Adrenal gland (tissue), 12 donors: ENCODE data around the gene GLDC. TPM values are rescaled to one million over a fixed set of nuclear protein-coding genes. Genes with fewer than 3 reads are reported as not detected.

ENCODE experiments used
- DNase-seq, 7 donors: peaks; one replicate each; pipeline ENCODE4 v3.0.0-alpha.2; 2019 to 2020
- H3K27ac ChIP-seq, 5 donors: fragments of 200-600 bp; sonication (generic) in 4 of 5; 1 replicate in 3 of 5; 2 replicates in 2 of 5; pipeline versions ENCODE4 v1.5.1 to v1.8.0; 2016 to 2020; ENCODE audit warnings: mild to moderate bottlenecking in 1 of 5
- H3K27me3 ChIP-seq: fragments of 200-600 bp; 2 replicates; pipeline ENCODE4 v1.8.0; 2021
- H3K36me3 ChIP-seq, 2 donors: fragments of 200-600 bp; replicated peaks in 1 of 2; 1 replicate in 1 of 2; 2 replicates in 1 of 2; pipeline versions ENCODE4 v1.5.1 to v1.8.0; 2018 to 2022
- H3K4me1 ChIP-seq, 2 donors: fragments of 200-600 bp; replicated peaks in 1 of 2; 1 replicate in 1 of 2; 2 replicates in 1 of 2; pipeline versions ENCODE4 v1.5.1 to v1.8.0; 2018 to 2021
- H3K4me3 ChIP-seq, 4 donors: fragments of 200-600 bp; sonication (generic) in 3 of 4; one replicate each; pipeline ENCODE4 v1.5.1; 2016 to 2018
- H3K9me3 ChIP-seq, 3 donors: fragments of 200-600 bp; sonication (generic) in 1 of 3; replicated peaks in 1 of 3; 1 replicate in 2 of 3; 2 replicates in 1 of 3; pipeline versions ENCODE4 v1.5.1 to v1.8.0; 2016 to 2021
- CTCF ChIP-seq, 6 experiments: fragments of 450-650 bp in 4 of 6; fragments of 200-600 bp in 2 of 6; sonication (generic) in 1 of 6; IDR thresholded peaks; 1 replicate in 5 of 6; 2 replicates in 1 of 6; pipeline versions ENCODE4 v1.5.1 to v1.8.0; 2016 to 2021; ENCODE audit warnings: antibody characterized with exemption in 6 of 6, mild to moderate bottlenecking in 2 of 6, moderate library complexity in 1 of 6
- POLR2A ChIP-seq, 2 donors: fragments of 450-650 bp; IDR thresholded peaks; one replicate each; pipeline ENCODE4 v1.6.1; 2017; ENCODE audit warnings: antibody characterized with exemption in 2 of 2, mild to moderate bottlenecking in 2 of 2, moderate library complexity in 1 of 2
- WGBS, 4 donors: extraction: QIAGEN DNeasy Blood & Tissue Kit in 2 of 4; methylation state at CpG; one replicate each; pipeline versions ENCODE4 v1.1.5 to v1.1.7; 2013 to 2017; 5-methylcytosine and 5-hydroxymethylcytosine counted together
- intact Hi-C, 2 donors: fragments of 100-400 bp; cut with DNase I; formaldehyde crosslinking; loops; one replicate each; pipeline versions ENCODE4 v1.14.1 to v1.15.0; 2022 to 2023
- polyA plus RNA-seq, 3 donors: library from polyadenylated mRNA; stranded (reverse); fragments of 200-250 nt in 2 of 3; fragments of 350-450 nt in 1 of 3; fragmentation: Illumina TruSeq in 1 of 3; extraction: RNeasy Lipid Tissue Mini Kit (QIAGEN cat#74804) in 1 of 3; gene quantifications; one replicate each; pipeline ENCODE4 v1.2.3, GENCODE V29; 2013 to 2014
- total RNA-seq, 9 donors: library from RNA; depleted of rRNA in 4 of 9; stranded (reverse); fragments of >200 nt in 4 of 9; fragments of 120-200 nt in 1 of 9; fragmentation: NEBNext Ultra II Directional in 1 of 9; extraction: Animal tissue kit (Norgen Biotek cat#: 25700) in 1 of 9; gene quantifications; one replicate each; pipeline versions ENCODE4 v1.1.0 to v1.2.4, GENCODE V29; 2013 to 2023
- donor health status: healthy with polysubstance abuse.
- donor health status: Bipolar disorder and iron deficiency.
- donor health status: DM: yes; HTN: yes; CAD: no.
- donor health status: DM: no; HTN: no; CAD: no.
- donor health status: DM: no; HTN: no; CAD: no.
- donor health status: DM: yes; HTN: yes; CAD: no.

GLDC gene
- total and polyA plus RNA-seq, 12 donors = 0.14 to 1.3 (median 0.36) TPM; not detected in 2

- peaks cover 0 to 57% of the 10 kb centered on the region in 2 donors for H3K36me3 ChIP-seq
- H3K4me1 ChIP-seq = no peaks in the 10 kb centered on the region
- WGBS, 4 donors = 84 to 92% (median 86%) methylated on average over 3 of the region's 3 CpGs
- H3K27ac ChIP-seq = no peak overlapping the region
- H3K4me3 ChIP-seq = no peak overlapping the region
- no peaks in the 10 kb centered on the region for H3K9me3 ChIP-seq
- intact Hi-C loops = no loop called here
- TF ChIP-seq CTCF (IDR thresholded peaks at IDR 0.05) (no peak), POLR2A (IDR thresholded peaks at IDR 0.05) (no peak)
- DNase-seq = no peak
- H3K27me3 ChIP-seq = no peaks in the 10 kb centered on the region
These were observed 143.1 kb downstream of the GLDC start for GRCh38 chr9:6502399-6502798.

GRCh38 chr9:6501526-6502210 lies 143.9 kb downstream of the GLDC start:
- no peak for TF ChIP-seq CTCF (IDR thresholded peaks at IDR 0.05)
- TF ChIP-seq POLR2A (IDR thresholded peaks at IDR 0.05) = no peak
- H3K36me3 ChIP-seq = peaks cover 0 to 57% of the 10 kb centered on the region in 2 donors
- DNase-seq = no peak
- H3K27me3 ChIP-seq = no peaks in the 10 kb centered on the region
- intact Hi-C loops = no loop called here
- no peaks in the 10 kb centered on the region for H3K9me3 ChIP-seq
- no peaks in the 10 kb centered on the region for H3K4me1 ChIP-seq
- H3K27ac ChIP-seq = no peak overlapping the region
- whole genome bisulfite sequencing, 4 donors = 79 to 89% (median 84%) methylated on average over 2 of the region's 2 CpGs
- no peak overlapping the region for H3K4me3 ChIP-seq

- no peak for DNase-seq
- no peak overlapping the region for H3K4me3 ChIP-seq
- peaks cover 0 to 39% of the 10 kb centered on the region in 2 donors for H3K36me3 ChIP-seq
- H3K9me3 ChIP-seq = no peaks in the 10 kb centered on the region
- H3K27ac ChIP-seq = no peak overlapping the region
- no peaks in the 10 kb centered on the region for H3K27me3 ChIP-seq
- intact Hi-C loops = loop anchor here in 1 of 2 donors (10.0 kb wide), 1 partner anchor 84 kb away; the partner anchor contains the start of gene UHRF2
- H3K4me1 ChIP-seq = no peaks in the 10 kb centered on the region
- TF ChIP-seq CTCF (IDR thresholded peaks at IDR 0.05) = no peak
- TF ChIP-seq POLR2A (IDR thresholded peaks at IDR 0.05) = no peak
- 88 to 100% (median 93%) methylated on average over 1 of the region's 1 CpG for WGBS, 4 donors
These were observed 146.5 kb downstream of the GLDC start for GRCh38 chr9:6498982-6499381.

- DNase-seq = no peak
- no peaks in the 10 kb centered on the region for H3K4me1 ChIP-seq
- no peaks in the 10 kb centered on the region for H3K27me3 ChIP-seq
- 94 to 100% (median 96%) methylated on average over 1 of the region's 1 CpG for WGBS, 4 donors
- peaks cover 0 to 29% of the 10 kb centered on the region in 2 donors for H3K36me3 ChIP-seq
- no peak overlapping the region for H3K27ac ChIP-seq
- TF ChIP-seq POLR2A (IDR thresholded peaks at IDR 0.05) = no peak
- TF ChIP-seq CTCF (IDR thresholded peaks at IDR 0.05) = no peak
- H3K4me3 ChIP-seq = no peak overlapping the region
- intact Hi-C loops = loop anchor here in 1 of 2 donors (10.0 kb wide), 1 partner anchor 81 kb away; the partner anchor contains the start of gene UHRF2
- H3K9me3 ChIP-seq = no peaks in the 10 kb centered on the region
These were observed 150.1 kb downstream of the GLDC start for GRCh38 chr9:6495466-6495865.
